Right ventricle myocardium superior (tissue), 1 donor: Measurements from ENCODE around the gene ZNF385D. TPM values are rescaled to one million over a fixed set of nuclear protein-coding genes. Genes with fewer than 3 reads are reported as not detected.

Experiments used
- ATAC-seq: fragments of 200-7000 bp; cut with Tn5 transposase; one replicate; pipeline ENCODE4 v1.9.1; 2020; ENCODE audit warnings: mild to moderate bottlenecking; ENCODE audit not compliant: poor library complexity
- DNase-seq: peaks from one replicate; pipeline ENCODE4 v3.0.0-alpha.2; 2020
- intact Hi-C: fragments of 100-400 bp; cut with DNase I; formaldehyde crosslinking; loops from one replicate; pipeline ENCODE4 v1.11.2; 2022
- total RNA-seq: library from RNA; stranded (reverse); fragmentation: NEBNext Ultra II Directional; extraction: Animal tissue kit (Norgen Biotek cat#: 25700); gene quantifications from one replicate; pipeline ENCODE4 v1.2.1, GENCODE V29; 2021
- donor health status: DM: no; HTN: yes; CAD: no; lungs with severe emphysema.

ZNF385D gene
- total RNA-seq, 1 donor from 2014 or later, result 2.2 TPM

- ATAC-seq, result no peak
- intact Hi-C loops, result no loop called here
- no peak for DNase-seq
These were observed 378.7 kb downstream of the ZNF385D start for GRCh38 chr3:21372316-21372715.
